GM19467 (cell line): ENCODE measurements around the gene PORCN.
"Not testable (repeated sequence)": the region's sequence is repeated elsewhere in the genome, so short reads cannot be mapped to it uniquely, and the experiment has no call there.

Source experiments
- ATAC-seq: cut with Tn5 transposase; IDR thresholded peaks from one replicate; pipeline ENCODE4 v1.9.1; 2021; ENCODE audit warnings: mild to moderate bottlenecking, moderate library complexity; ENCODE audit not compliant: unreplicated experiment

Gene PORCN

GRCh38 chrX:48509619-48510018 lies 827 bp downstream of the PORCN start:
- ATAC-seq, result no peak

DNA sequence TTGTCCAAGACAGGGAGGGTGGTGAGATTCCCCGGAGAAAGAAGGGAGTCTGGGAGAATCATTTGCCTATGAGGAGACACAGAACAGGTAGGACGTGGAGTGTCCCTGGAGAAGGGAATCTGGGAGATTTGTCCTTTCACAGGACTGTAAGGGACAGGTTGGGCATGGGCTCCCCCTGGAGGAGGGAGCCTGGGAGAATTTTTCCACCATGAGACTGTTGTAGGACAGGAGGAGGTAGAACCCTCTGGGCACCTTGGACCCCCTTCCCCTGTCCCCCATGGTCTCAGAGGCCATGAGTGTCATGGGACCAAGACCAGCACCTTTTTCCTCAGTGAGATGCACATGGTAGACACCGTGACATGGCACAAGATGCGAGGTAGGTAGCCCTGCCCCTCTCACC lies 2.8 kb downstream of the PORCN start:
- ATAC-seq, result no peak

GRCh38 chrX:48512371-48512935 lies 3.7 kb downstream of the PORCN start:
- no peak for ATAC-seq

DNA sequence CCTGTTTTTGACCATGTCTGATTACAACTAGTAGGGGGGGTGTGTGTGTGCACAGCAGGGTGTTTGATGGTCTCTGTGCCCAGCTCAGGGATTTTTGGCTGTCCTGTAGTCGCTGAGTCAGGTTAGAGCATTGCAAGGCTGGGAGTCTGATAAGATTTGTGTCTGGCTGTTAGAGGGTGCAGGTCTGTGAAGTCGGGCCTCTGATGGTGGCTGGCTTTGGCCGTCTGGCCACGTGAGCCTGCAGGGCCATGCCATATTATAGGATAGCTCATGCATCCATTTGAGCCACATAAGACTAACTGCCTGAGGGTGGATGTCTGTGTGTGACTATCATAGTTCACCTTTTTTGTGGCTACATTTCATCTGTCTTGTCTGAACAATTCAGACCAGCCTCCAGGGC lies 4.9 kb downstream of the PORCN start:
- no peak for ATAC-seq

DNA sequence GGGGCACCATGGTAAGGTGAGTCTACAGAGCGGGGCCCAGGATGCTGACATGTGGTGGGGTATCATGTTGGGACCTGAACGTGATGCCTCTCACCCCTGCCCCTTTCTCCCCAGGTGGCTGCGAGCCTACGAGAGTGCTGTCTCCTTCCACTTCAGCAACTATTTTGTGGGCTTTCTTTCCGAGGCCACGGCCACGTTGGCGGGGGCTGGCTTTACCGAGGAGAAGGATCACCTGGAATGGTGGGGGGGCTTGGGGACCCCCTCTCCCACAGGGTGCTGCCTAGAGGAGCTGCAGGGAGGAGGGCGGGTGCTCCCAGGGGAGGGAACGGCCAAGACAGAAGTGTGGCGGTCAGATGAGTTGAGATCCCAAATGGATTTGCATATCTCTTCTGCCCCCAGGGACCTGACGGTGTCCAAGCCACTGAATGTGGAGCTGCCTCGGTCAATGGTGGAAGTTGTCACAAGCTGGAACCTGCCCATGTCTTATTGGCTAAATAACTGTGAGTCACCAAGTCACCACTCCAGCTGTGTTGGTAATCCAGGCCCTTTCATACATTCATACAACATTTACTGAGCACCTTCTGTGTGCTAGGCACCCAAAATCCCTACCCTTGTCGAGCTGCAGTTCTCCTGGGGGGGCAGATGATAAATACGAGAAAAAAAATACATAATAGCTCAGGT lies 5.5 kb downstream of the PORCN start:
- no peak for ATAC-seq

GRCh38 chrX:48514868-48515460 lies 6.2 kb downstream of the PORCN start:
- ATAC-seq, result no peak

- no peak for ATAC-seq
Measured at GRCh38 chrX:48515842-48516241, 7.0 kb downstream of the PORCN start.

DNA sequence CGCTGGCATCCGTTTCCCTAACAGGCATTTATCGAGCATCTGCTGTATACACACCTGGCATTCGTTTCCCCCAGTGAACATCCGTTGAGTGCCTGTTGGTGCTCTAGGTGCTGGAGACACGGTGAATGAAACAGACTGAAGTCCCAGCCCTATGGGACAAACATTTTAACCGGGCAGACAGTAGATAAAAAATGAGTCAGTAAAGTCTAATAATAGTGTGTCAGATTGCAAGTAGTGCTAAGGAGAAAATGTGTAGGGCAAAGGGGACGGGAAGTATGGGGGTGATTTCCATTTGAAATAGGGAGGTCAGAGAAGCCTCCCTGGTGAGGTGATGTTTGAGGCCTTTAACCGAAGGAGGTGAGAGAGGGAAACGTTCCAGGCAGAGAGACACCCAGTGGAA lies 7.5 kb downstream of the PORCN start:
- no peak for ATAC-seq

- no peak for ATAC-seq
Measured at GRCh38 chrX:48516987-48517386, 8.2 kb downstream of the PORCN start.

GRCh38 chrX:48519481-48519880 lies 10.7 kb downstream of the PORCN start:
- not testable (repeated sequence) for ATAC-seq

- no peak for ATAC-seq
Measured at GRCh38 chrX:48520455-48520854, 11.7 kb downstream of the PORCN start.

DNA sequence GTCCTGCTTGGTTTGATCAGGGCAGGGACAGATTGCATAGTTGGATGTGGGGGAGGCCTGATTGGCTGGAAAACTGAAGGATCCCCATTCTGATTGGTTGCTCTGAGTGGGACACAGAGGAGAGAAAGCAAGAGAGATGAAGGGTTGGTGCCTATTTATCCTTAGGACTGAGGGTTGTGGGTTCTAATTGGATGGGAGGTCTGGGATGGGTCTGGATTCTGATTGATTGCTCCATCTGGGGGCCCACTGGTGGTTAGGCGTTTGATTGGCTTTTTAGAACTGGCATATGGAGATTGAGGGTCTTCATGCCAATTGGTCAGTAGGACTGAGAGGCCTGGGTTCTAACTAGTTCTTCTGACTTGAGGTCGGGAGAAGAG lies 12.2 kb downstream of the PORCN start:
- ATAC-seq, result no peak

GRCh38 chrX:48521353-48522243 lies 12.8 kb downstream of the PORCN start, which contains the start of gene EBP:
EBP (plus strand) TSS chrX:48521808; CDS start chrX:48523772, 1,964 bp downstream.
- ATAC-seq, result peak; percentile 95

GRCh38 chrX:48522291-48522690 lies 13.5 kb downstream of the PORCN start:
- ATAC-seq, result no peak

DNA sequence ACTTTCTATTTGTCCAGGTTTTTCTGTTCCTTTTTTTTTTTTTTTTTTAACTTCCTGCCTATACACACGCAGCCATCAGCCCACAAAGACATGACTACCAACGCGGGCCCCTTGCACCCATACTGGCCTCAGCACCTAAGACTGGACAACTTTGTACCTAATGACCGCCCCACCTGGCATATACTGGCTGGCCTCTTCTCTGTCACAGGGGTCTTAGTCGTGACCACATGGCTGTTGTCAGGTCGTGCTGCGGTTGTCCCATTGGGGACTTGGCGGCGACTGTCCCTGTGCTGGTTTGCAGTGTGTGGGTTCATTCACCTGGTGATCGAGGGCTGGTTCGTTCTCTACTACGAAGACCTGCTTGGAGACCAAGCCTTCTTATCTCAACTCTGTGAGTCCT lies 14.9 kb downstream of the PORCN start:
- ATAC-seq, result no peak

DNA sequence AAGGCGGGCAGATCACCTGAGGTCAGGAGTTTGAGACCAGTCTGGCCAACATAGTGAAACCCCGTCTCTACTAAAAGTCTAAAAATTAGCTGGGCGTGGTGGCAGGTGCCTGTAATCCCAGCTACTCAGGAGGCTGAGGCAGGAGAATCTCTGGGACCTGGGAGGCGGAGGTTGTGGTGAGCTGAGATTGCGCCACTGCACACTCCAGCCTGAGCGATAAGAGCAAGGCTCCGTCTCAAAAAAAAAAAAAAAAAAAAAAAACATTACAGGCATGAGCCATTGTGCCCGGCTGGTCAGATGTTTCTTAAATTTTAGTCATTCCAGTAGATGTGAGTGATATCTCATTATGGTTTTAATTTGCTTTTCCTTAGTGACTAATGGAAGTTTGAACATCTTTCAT lies 17.1 kb downstream of the PORCN start:
- ATAC-seq, result not testable (repeated sequence)

- no peak for ATAC-seq
Measured at GRCh38 chrX:48530736-48531135, 21.9 kb downstream of the PORCN start.

DNA sequence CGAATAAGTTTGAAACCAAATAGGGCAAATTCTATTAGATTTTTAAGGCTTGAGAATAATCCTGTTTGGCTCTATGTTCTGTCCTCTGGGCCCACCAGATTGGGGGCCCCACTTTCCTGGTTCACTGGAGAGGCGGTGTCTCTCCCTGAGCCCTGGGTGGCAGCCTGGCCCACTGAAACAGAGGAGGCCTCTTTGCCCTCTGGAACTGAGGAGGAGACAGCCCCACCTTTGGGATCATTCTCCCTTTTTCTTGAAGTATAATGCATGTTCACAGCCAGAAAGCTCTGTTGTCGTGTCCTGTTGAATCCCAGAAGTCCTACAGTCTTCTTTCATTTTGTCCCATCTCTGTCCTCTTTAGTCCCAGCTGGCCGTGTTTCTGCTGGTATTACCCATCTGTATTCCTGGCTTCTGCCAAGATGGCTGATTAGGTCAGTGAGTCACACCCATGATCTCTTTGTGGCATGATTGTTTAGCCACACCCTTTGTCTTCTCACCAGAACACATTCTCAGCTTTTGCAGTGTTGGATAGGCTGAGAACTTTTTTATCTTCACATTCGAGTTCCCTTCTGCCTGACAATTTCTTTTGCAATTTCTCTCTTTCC lies 22.7 kb downstream of the PORCN start:
- no peak for ATAC-seq

GRCh38 chrX:48532161-48532560 lies 23.4 kb downstream of the PORCN start:
- ATAC-seq, result no peak

DNA sequence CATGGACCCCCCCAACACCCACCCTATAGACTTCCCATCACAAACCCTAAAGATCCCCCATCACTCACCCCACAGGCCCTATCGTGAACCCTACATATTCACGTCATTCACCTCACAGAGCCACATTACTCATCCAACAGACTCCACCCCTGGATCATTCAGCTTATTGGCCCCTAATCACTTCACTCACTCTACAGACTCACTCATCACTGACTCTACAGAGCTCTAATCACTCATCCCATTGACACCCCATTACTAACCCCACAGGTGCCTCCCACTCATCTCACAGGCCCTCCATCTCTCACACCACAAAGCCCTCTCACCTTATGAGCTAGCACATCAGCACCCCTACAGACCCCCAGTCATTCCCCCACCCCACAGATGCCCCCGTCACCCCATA lies 24.4 kb downstream of the PORCN start:
- ATAC-seq, result no peak
